NCI-H146 treated with DMSO at 0.1 percent for 48 hours (cell line): Measurements from ENCODE around the gene DERA.
A peak's percentile ranks its signal among the peaks of the same experiment; 100 is the strongest.
"Not testable (repeated sequence)": the region's sequence is repeated elsewhere in the genome, so short reads cannot be mapped to it uniquely, and the experiment has no call there.

Experiments
- DNase-seq: peaks from one replicate; lab custom pipeline; 2025; ENCODE audit not compliant: unreplicated experiment; lab: John Stamatoyannopoulos, UW

Gene DERA

DNA sequence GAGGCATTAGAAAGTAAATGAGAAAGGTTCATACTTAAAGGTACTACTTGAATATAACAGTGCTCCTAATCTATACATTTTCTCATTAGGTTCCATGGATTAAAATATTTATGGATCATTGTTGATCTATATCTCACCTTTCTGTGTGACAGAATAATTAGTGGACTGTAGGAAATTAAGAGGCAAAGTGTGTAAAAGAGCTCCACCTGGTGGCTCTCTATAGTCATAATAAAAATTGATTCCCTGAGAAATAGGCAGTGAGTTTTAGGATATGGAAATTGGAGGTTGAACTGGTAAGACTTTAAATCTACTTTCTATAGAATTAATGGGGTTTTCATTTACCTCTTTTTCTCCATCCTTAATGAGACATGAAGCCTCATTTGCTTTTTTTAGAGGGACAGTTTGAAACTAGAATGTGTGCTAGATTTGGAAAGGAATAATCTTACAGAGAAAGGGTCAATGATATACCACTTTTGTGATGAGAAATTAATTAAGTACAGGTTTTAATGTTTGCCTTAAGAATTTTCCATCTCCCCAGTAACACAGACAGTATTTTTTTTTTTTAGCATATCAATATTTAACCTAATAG lies 11.8 kb upstream of the DERA start:
- DNase-seq: peak; percentile 35

DNA sequence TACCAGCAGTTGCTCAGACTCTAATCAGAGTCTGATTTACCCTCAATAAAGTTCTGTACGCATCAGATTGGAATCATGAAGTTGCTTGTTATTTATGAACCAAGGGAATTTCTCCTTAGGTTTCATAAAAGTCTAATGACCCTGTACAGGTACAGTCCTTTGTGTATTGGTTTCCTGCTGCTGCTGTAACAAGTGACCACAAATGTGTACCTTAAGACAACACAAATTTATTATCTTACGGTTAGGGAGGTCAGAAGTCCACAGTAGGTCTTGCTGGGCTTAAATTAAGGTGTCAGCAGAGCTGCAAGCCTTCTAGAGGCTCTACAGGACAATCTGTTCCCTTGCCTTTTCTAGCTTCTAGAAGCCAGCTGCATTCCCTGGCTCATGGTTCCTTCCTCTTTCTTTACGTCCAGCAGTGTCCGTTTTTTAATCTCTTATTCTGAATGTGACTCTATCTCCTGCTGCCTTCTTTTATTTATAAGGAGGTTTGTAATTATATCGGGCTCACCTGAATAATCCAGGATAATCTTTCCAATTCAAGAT lies 6.7 kb upstream of the DERA start:
- no peak for DNase-seq

GRCh38 chr12:15910468-15910863 lies 666 bp upstream of the DERA start:
- no peak for DNase-seq

DNA sequence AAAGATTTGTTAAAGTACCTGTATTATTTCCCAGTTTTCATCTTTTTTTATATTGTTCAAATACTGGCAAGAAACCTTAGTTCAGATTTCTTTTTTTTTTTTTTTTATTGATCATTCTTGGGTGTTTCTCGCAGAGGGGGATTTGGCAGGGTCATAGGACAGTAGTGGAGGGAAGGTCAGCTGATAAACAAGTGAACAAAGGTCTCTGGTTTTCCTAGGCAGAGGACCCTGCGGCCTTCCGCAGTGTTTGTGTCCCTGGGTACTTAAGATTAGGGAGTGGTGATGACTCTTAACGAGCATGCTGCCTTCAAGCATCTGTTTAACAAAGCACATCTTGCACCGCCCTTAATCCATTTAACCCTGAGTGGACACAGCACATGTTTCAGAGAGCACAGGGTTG lies 799 bp downstream of the DERA start:
- not testable (repeated sequence) for DNase-seq

DNA sequence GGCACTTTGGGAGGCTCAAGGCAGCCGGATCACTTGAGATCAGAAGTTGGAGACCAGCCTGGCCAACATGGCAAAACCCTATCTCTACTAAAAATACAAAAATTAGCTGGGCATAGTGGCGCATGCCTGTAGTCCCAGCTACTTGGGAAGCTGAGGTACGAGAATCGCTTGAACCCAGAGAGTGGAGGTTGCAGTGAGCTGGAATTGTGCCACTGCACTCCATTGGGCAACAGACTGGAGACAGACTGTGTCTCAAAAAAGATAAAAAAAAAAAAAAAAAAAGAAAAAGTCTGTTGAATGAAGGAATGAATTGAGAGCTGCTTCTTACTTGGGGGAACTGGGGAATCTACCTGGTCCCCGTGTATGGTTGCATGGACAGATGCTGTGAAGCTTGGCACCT lies 3.0 kb downstream of the DERA start:
- not testable (repeated sequence) for DNase-seq

GRCh38 chr12:15918066-15918465 lies 6.9 kb downstream of the DERA start:
- DNase-seq: no peak

DNA sequence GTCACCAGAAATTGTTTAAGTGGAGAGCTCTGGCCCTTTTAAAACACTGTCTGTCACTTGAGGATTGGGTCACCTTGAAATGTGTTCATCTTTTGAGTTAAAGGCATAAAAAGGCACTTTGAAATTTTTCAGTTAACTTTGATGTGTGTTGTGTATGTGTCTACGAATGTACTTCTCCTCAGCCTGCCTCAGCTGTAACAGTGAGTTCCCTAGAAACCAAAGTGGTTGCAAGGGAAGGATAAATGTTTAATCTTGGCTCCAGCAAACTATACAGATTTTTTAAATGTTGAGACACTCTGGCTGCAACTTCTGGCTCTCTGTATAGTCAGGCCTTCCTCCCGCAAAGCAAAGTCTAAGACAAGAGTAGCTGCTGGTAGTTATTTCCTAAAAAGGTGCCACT lies 8.3 kb downstream of the DERA start:
- no peak for DNase-seq

- DNase-seq: no peak
Measured at GRCh38 chr12:15924956-15925355, 13.8 kb downstream of the DERA start.

DNA sequence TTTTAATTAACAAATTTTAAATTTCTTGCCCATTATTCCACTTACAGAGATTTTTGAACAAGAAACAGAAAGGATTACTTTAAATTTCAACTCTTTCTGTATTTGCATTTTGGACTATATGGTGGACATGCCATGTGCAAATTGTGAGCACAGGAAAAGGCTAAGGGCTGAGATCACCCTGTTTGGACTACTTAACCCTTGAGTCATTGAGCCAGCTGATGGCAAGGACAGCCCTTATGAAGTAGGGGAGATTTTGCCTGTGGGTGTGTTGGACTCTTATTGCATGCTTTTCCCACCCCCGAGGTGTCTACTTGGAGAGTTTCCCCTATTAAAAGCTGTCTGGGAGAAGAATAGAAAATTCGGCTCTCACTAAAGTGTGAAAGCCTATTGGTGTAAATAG lies 17.2 kb downstream of the DERA start:
- no peak for DNase-seq

DNA sequence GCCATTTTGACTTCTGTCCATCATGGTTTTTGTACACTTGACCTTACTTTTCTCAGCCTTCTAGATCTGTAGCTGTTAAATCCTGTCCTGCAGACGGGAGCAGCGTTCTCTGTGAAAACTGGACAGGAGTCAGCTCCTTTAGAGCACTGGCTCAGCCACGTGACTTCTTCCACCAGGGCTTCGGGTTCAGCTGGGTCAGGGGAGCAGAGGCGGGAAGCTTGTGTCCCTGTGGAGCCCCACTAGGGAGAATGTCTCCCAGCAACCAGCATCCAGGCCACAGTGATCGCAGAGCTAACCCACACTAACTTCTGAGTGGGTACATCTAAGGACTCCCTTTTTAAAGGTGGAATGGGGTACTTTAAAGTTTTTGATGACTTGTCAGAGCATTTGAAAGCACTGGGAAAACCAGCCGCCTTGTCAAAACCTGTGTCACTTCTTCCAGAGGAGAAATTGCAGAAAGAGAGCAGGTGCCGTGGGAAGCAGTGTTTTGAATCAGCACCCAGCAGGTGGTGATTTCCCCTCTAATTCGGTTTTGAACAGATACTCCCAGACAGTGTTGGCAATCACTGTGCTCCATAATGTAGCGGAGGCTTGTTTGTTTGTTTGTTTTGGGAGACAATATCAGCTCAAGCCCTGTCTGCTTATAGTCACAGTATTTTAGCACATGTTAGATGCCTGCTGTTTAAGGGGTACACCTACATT lies 17.9 kb downstream of the DERA start:
- DNase-seq: peak; percentile 45

GRCh38 chr12:15931590-15932053 lies 20.5 kb downstream of the DERA start:
- DNase-seq: no peak

DNA sequence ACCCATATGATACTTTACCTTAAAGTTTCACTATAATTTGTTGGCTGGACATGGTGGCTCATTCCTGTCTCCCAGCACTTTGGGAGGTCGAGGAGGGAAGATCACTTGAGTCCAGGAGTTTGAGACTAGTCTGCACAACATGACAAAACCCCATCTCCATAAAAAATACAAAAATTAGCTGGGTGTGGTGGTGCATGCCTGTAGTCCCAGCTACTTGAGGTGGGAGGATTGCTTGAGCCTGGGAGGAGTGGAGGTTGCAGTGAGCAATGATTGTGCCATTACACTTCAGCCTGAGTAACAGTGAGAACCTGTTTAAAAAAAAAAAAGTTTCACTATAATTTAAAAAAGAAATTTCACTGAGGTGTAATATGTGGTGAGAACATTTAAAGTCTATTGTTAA lies 21.2 kb downstream of the DERA start:
- DNase-seq: no peak

GRCh38 chr12:15932971-15933370 lies 21.8 kb downstream of the DERA start:
- no peak for DNase-seq

DNA sequence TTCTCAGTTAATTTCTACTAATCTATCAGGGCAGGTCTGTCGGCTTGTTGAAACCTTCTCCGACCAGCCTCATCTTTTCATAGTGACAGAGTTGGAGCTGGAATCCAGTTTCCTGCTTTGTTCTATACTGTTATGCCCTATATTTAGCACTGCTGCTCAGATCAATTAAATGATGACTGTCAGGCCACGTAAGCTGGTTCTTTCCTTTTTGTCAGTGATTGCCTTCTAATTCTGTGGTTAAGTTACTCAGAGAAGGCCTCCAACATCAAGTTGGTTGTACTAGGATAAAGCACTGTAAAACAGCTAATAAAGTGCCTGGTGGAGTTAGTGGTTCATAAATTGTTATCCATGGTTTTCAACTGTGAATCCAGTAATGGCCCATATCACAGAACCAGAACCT lies 22.6 kb downstream of the DERA start:
- DNase-seq: no peak

- no peak for DNase-seq
Measured at GRCh38 chr12:15936751-15937150, 25.6 kb downstream of the DERA start.

GRCh38 chr12:15937902-15938301 lies 26.8 kb downstream of the DERA start:
- DNase-seq: no peak

DNA sequence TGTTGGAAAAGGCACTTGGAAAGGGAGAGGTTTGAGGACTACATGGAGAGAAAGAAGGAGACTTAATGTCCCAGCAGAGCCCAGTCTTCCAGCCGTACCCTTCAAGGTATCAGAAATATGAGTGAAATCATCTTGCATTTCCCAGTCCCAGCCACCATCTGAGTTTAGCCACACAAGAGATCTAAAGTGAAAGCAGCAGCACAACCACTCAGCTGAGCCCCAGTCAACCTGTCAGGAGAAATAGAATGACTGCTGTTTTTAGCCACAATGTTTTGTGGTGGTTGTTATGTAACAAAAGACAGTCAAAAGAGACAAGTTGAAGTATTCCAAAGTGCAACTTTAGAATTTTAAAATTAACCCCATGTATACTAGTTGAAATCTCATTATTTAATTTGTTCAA lies 28.0 kb downstream of the DERA start:
- DNase-seq: no peak

DNA sequence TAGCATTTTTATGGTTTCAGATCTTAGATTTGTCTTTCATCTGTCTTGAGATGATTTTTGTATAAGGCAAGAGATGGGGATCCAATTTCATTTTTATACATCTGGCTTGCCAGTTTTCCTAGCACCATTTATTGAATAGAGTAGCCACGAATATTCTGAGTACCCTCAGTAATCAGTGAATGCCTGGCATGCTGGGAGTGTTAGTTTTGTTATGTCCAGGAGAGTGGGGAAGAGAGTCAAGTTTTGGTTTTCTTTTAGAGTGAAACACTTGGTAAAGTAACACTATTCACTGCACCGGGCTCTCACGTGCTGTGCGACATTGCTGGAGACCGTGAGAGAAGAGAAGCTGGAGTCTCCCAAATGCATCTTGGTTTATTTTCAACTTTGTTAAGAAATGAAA lies 31.3 kb downstream of the DERA start:
- no peak for DNase-seq

- not testable (repeated sequence) for DNase-seq
Measured at GRCh38 chr12:15943519-15943918, 32.4 kb downstream of the DERA start.

- not testable (repeated sequence) for DNase-seq
Measured at GRCh38 chr12:15948461-15948860, 37.3 kb downstream of the DERA start.

GRCh38 chr12:15955281-15955680 lies 44.1 kb downstream of the DERA start:
- DNase-seq: no peak

DNA sequence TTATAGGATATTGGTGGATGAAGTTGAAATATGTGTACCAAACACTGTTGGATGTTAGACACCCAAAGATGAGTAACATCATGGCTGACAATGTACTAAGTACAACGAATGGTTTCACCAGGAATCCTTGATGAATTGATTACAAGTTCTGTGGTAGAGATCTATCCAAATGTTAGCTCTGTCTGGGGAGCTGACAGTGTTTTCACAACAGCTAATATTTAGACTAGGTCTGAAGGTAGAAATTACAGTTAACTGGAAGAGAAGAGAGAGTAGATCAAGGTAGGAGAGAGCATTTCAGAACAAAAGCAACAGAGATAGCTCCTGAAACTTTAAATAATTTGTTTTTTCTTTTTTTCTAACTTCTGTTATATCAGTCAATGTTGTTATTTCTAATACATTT lies 44.9 kb downstream of the DERA start:
- no peak for DNase-seq
